IPS-20b (cell line): ENCODE data around the gene TAC4.
"Not testable (repeated sequence)": the region's sequence is repeated elsewhere in the genome, so short reads cannot be mapped to it uniquely, and the experiment has no call there.

Experiments
- H3K27ac ChIP-seq: one replicate; pipeline ENCODE4 v1.5.1; 2013; ENCODE audit warnings: low read length
- H3K27me3 ChIP-seq: 2 replicates; pipeline ENCODE4 v1.6.1; 2013; ENCODE audit warnings: mild to moderate bottlenecking, low read length, inconsistent platforms; ENCODE audit not compliant: insufficient read depth
- H3K36me3 ChIP-seq: 2 replicates; pipeline ENCODE4 v1.6.1; 2013; ENCODE audit warnings: low read depth, mild to moderate bottlenecking, inconsistent platforms, low read length, moderate library complexity; ENCODE audit not compliant: insufficient read depth
- H3K4me1 ChIP-seq: 2 replicates; pipeline ENCODE4 v1.6.1; 2013; ENCODE audit warnings: mild to moderate bottlenecking, control low read depth, inconsistent platforms, low read length, moderate library complexity; ENCODE audit not compliant: insufficient read depth
- H3K4me3 ChIP-seq: 2 replicates; pipeline ENCODE4 v1.5.1; 2013; ENCODE audit warnings: mild to moderate bottlenecking, low read length, inconsistent platforms
- H3K9ac ChIP-seq: 2 replicates; pipeline ENCODE4 v1.6.1; 2013; ENCODE audit warnings: low read depth, mild to moderate bottlenecking, inconsistent platforms, low read length, moderate library complexity
- H3K9me3 ChIP-seq: 2 replicates; pipeline ENCODE4 v1.6.1; 2013; ENCODE audit warnings: mild to moderate bottlenecking, low read depth, low read length, inconsistent platforms; ENCODE audit not compliant: insufficient read depth

Gene TAC4

DNA sequence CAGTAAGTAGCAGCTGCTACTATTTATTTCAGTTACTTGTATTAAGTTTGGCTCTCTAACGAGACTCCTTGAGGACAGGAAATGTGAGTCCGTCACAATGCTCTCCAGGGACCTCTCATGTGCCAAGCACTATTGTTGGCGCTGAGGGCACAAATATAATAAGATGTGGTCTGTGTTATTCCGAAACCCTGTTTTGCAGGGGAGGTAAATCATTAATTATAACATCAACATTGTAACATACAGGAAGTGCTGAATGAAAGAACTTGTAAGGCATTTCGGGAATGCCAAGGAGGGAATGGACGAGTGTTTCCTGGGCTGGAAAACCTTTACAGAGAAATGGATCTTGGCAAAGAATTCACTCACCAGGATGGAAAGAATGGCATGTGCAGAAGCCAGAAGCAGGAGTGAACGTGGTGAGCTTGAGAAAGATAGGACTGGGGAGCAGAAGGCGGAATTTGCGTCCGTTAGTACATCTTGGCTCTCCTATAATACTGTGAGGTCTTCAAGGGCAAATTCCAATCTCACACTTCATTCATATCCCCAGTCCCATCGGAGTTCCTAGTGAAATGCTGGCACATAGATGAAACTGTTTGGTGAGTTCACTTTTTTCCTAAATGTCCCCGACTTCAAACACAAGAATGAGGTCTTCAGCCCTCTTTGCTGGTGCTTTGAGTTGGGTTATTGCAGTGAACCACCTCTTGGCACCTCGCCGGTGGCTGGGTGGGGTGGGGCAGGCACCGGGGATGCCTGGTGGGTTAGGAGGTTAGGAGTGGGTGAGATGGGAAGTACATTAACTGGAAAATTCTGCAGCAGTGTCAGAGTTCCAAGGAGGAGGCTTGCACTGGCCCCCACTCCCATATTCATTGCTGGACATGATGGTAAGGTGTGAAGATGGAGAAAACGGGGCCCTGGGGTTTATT lies 11.5 kb downstream of the TAC4 start:
- Histone ChIP-seq H3K9me3 (no peaks in the 10 kb centered on the region), H3K4me3 (no peak overlapping the region), H3K27ac (no peak overlapping the region), H3K36me3 (peaks cover 28% of the 10 kb centered on the region), H3K27me3 (no peaks in the 10 kb centered on the region), H3K4me1 (no peaks in the 10 kb centered on the region; the same call in 1 of the 2 replicates), H3K9ac (no peak overlapping the region)

GRCh38 chr17:49835472-49835871 lies 12.4 kb downstream of the TAC4 start:
- Histone ChIP-seq H3K36me3 (peaks cover 36% of the 10 kb centered on the region), H3K4me1 (no peaks in the 10 kb centered on the region; the same call in 1 of the 2 replicates), H3K4me3 (no peak overlapping the region), H3K27ac (no peak overlapping the region), H3K9me3 (no peaks in the 10 kb centered on the region), H3K27me3 (no peaks in the 10 kb centered on the region), H3K9ac (no peak overlapping the region)

DNA sequence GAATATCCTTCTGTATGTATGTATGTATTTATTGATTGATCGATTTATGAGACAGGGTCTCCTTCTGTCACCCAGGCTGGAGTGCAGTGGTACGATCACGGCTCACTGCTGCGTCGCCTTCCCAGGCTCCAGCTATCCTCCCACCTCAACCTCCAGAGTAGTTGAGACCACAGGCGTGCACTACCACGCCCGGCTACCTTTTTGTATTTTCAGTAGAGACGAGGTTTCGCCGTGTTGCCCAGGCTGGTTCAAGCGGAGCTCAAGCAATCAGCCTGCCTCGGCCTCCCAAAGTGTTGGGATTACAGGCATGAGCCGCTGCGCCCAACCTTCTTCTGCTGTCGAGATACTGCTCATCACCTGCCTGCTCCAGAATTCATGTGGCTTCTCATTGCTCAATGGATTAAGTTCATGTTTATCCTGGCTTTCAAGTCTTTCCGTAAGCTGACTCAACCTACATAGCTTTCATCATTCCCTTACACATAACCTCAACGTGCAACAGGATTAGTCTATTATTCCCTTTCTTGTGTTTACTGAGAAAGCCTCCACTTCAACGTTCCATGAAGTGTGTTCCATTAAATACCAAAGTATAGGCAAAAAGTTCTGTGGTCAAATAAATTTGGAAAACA lies 13.6 kb downstream of the TAC4 start:
- H3K4me1 ChIP-seq: no peaks in the 10 kb centered on the region; the same call in 1 of the 2 replicates
- no peaks in the 10 kb centered on the region for H3K27me3 ChIP-seq
- H3K36me3 ChIP-seq: peaks cover 48% of the 10 kb centered on the region
- H3K4me3 ChIP-seq: no peak overlapping the region
- no peak overlapping the region for H3K9ac ChIP-seq
- no peak overlapping the region for H3K27ac ChIP-seq
- H3K9me3 ChIP-seq: no peaks in the 10 kb centered on the region

DNA sequence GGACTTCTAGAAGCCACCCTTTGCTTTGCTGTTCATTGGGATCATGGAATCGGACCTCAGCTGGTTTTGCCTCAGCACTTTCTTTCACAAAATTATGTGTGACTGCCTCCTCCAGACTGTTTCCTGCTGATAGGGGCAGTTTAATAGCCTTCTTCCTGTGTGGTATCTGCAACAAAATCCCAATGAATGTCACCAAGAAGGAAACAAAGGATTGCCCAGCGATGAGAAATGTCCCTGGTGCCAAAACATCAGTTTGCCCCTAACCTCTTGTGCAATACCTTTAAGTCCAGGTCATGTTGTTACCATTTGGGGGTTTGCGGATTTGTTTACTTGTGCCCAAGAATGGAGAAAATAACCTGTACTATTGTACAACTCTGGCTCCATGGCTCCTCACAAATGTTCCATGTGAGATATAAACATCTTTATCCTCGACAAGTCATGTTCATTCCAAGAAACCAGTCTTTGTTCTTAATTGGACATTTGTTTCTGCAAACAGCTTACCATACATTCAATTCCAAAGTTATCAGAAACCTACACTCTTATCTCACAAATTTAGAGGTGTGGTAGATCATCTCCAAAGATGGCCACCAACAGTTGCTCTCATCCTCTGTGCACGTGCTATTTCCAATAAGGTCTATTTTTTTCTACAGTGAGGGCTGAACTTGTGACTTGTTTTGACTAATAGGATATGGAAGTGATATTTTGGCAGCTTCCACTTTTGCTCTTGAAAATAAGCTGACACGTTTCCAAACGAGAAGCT lies 14.8 kb downstream of the TAC4 start:
- no peaks in the 10 kb centered on the region; the same call in 1 of the 2 replicates for H3K4me1 ChIP-seq
- no peak overlapping the region for H3K27ac ChIP-seq
- no peaks in the 10 kb centered on the region for H3K27me3 ChIP-seq
- H3K9me3 ChIP-seq: no peaks in the 10 kb centered on the region
- no peak overlapping the region for H3K4me3 ChIP-seq
- peaks cover 60% of the 10 kb centered on the region for H3K36me3 ChIP-seq
- H3K9ac ChIP-seq: no peak overlapping the region

GRCh38 chr17:49830605-49831004 lies 17.3 kb downstream of the TAC4 start:
- no peaks in the 10 kb centered on the region; the same call in none of the 2 replicates for H3K4me1 ChIP-seq
- H3K9me3 ChIP-seq: no peaks in the 10 kb centered on the region
- H3K9ac ChIP-seq: no peak overlapping the region
- no peak overlapping the region for H3K4me3 ChIP-seq
- H3K27me3 ChIP-seq: no peaks in the 10 kb centered on the region
- H3K36me3 ChIP-seq: peaks cover 84% of the 10 kb centered on the region
- no peak overlapping the region for H3K27ac ChIP-seq

DNA sequence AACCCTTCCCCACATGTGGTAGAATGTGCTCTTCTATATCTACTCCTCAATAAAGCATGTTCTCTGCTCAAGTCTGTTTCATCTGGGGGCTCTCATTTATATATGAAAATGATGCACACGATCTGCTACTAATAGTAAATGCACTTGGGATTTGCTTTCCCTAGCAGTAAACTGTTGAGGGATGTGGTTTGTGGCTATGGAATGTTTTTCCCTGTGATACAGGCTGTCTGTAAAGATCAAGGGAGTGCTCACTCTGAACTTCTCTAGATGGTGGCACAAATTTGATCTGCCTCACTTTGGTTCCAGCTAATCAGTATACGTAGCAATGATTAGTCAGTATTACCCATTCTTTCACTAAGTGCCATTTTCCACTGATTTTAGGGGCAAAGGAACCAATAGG lies 18.8 kb downstream of the TAC4 start:
- Histone ChIP-seq H3K36me3 (peaks cover 93% of the 10 kb centered on the region), H3K27me3 (no peaks in the 10 kb centered on the region), H3K9ac (no peak overlapping the region), H3K4me1 (peaks cover 8% of the 10 kb centered on the region), H3K9me3 (no peaks in the 10 kb centered on the region), H3K4me3 (no peak overlapping the region), H3K27ac (no peak overlapping the region)

GRCh38 chr17:49828325-49828724 lies 19.5 kb downstream of the TAC4 start:
- H3K4me3 ChIP-seq, H3K27ac ChIP-seq, H3K9me3 ChIP-seq, H3K27me3 ChIP-seq, H3K9ac ChIP-seq, H3K4me1 ChIP-seq: not testable (repeated sequence)
- H3K36me3 ChIP-seq: peaks cover 93% of the 10 kb centered on the region

DNA sequence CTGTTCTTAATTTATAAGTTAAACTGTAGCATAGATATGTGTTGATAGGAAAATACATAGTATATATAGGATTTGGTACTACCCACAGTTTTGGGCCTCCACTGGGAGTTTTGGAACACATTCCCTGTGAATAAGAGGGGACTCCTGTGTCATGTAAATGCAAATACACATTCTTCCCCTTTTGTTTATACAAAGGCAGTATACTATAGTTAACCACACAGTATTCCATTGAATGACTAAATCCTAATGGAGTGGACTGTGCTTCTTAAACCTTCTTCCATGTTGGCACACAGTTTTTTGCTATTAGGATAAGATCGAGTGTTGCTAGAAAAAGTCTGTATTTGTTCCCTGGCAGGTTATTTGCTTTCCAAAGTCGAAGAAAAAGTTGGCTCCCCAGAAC lies 22.2 kb downstream of the TAC4 start:
- Histone ChIP-seq H3K27me3 (no peaks in the 10 kb centered on the region), H3K9me3 (no peaks in the 10 kb centered on the region), H3K4me3 (no peak overlapping the region), H3K4me1 (peaks cover 8% of the 10 kb centered on the region), H3K9ac (no peak overlapping the region; the same call in 1 of the 2 replicates), H3K36me3 (peaks cover 99% of the 10 kb centered on the region), H3K27ac (peak overlapping the region; percentile 1)

DNA sequence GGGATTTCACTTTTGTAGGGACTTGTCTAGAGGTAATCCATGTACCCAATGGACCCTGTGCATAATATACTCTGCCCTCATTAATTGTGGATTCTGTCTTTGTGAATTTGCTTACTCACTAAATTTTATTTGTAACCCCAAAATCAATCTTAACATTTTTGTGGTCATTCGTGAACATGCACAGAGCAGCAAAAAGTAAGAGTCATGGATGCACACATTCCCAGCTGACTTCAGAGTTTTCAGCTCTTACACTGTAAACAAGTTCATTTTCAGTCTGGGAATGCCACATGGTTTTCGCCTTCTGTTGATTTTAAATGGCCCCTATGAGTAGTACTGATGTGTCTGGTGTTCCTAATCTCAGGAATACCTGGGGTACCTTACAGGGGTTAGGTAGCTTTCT lies 24.3 kb downstream of the TAC4 start:
- peaks cover 10% of the 10 kb centered on the region; the same call in 1 of the 2 replicates for H3K4me1 ChIP-seq
- peaks cover 96% of the 10 kb centered on the region for H3K36me3 ChIP-seq
- H3K9me3 ChIP-seq: no peaks in the 10 kb centered on the region
- no peak overlapping the region for H3K27ac ChIP-seq
- no peaks in the 10 kb centered on the region for H3K27me3 ChIP-seq
- no peak overlapping the region for H3K4me3 ChIP-seq
- H3K9ac ChIP-seq: no peak overlapping the region

DNA sequence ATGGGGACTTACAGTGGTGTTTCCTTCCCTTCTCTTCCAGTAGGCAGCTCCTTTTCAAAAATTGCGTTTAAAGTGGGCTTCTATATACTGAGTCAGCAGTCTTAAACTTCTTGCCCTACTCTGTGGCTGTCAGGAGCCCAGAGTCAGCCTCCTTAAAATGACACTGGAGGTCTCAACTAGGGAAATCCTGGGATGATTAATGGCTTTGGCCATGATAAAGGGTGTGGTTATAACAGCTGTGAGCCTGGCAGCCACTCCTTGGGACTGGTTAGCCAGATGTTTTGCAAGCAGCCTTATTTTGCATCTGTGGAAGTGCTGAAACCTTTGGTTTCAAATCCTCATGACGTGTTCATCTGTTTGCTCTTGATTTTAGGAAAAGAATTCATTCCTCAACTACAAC lies 25.0 kb downstream of the TAC4 start:
- no peak overlapping the region for H3K4me3 ChIP-seq
- H3K9ac ChIP-seq: no peak overlapping the region
- no peaks in the 10 kb centered on the region for H3K9me3 ChIP-seq
- H3K4me1 ChIP-seq: peaks cover 11% of the 10 kb centered on the region; the same call in 1 of the 2 replicates
- H3K36me3 ChIP-seq: peaks cover 96% of the 10 kb centered on the region
- no peak overlapping the region for H3K27ac ChIP-seq
- H3K27me3 ChIP-seq: no peaks in the 10 kb centered on the region

GRCh38 chr17:49821916-49822315 lies 26.0 kb downstream of the TAC4 start:
- peaks cover 95% of the 10 kb centered on the region for H3K36me3 ChIP-seq
- peaks cover 20% of the 10 kb centered on the region; the same call in 1 of the 2 replicates for H3K4me1 ChIP-seq
- H3K4me3 ChIP-seq: no peak overlapping the region
- no peaks in the 10 kb centered on the region for H3K27me3 ChIP-seq
- no peaks in the 10 kb centered on the region for H3K9me3 ChIP-seq
- no peak overlapping the region for H3K27ac ChIP-seq
- no peak overlapping the region for H3K9ac ChIP-seq
